ENCODE results near the gene SCD.
A peak's percentile ranks its signal among the peaks of the same experiment; 100 is the strongest.

The SCD gene

DNA sequence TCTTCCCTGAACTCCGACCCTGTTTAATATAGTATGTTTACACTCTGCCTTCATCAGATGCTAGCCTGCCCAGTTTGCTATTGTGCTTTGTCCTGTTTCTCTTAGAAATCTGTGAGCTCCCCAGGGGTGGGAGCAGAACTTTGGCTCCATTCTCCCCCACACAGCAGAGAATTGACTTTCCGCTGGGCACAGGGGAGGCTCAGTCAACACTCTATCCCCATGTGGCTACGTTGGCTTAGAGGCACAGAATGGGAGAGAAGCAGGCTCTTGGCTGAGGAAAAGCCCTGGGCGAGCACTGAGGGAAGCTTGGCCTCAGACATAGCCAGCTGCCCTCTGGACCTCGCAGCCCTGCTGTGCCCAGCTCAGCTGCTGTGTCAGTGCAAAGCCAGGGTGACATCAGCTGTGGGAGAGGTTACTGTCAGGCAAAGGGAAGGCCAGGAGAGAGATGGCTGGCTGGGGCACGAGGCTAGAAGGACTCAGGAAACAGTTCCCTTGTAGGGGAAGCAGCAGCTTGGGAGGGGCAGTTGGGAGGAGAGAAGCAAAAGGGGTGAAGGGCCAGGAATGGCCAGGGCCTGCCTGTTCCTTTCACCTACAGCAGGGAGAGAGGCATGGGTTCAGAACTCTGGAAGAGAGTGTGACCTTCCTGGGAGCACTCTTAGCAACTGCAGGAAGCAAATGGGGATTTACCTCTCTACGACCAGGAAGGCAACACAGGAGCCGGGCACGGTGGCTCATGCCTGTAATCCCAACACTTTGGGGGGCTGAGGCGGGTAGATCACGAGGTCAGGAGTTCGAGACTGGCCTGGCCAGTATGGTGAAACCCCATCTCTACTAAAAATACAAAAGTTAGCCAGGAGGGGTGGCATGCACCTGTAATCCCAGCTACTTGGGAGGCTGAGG lies 5.8 kb upstream of the SCD start:
- DNase-seq (ENCODE audit: low read depth in 2 of 2), result no peak

- DNase-seq (ENCODE audit: low read depth in 2 of 2), result peak in 1 of 2 experiments; percentile 21
These were observed 4.9 kb upstream of the SCD start for GRCh38 chr10:100341953-100342626.

GRCh38 chr10:100342627-100342972 lies 4.4 kb upstream of the SCD start:
- no peak for DNase-seq (ENCODE audit: low read depth in 2 of 2)

GRCh38 chr10:100344241-100344788 lies 2.7 kb upstream of the SCD start:
- no peak for DNase-seq (ENCODE audit: low read depth in 2 of 2)

DNA sequence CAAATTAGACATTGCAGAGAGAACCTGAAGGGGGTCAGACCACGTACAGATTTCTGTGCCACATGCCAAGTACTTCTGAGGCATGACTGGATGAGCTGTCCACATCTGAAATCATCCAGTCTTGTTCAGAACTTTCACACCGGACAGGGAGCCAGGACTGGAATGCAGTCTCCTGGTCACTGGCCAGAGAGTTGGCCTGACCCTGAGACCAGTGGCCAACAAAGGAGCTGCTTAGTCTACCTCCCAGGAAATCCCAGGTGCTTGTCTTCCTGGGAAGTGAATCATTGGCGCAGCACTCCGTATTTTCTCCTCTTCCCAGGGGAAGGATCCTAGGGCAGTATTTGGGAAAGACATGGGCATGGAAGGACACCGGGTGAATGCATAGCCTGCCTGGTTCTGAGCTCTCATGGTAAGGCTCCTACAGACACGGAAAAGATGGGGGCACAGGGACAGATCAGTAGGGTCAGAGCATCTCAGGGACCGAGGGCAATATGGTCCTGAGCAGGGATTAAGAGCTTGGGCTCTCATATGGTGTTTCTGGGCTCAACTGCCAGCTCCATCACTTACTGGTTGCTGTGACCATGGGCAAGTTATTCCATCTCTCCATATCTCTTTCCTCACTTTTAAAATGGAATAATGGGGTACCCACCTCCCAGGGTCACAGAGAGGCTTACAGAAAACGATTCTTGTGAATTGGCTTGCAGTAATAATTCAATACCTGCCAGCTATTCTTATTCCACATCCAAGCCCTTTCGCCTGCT lies 1.3 kb upstream of the SCD start:
- DNase-seq (ENCODE audit: low read depth in 2 of 2), result no peak

- peak; percentile 21 to 39 for DNase-seq (ENCODE audit: low read depth in 2 of 2)
These were observed 675 bp upstream of the SCD start for GRCh38 chr10:100346351-100346764.

GRCh38 chr10:100347568-100348195 lies 649 bp downstream of the SCD start:
- no peak for DNase-seq (ENCODE audit: low read depth in 2 of 2)

GRCh38 chr10:100348389-100348927 lies 1.4 kb downstream of the SCD start:
- DNase-seq (ENCODE audit: low read depth in 2 of 2), result no peak

DNA sequence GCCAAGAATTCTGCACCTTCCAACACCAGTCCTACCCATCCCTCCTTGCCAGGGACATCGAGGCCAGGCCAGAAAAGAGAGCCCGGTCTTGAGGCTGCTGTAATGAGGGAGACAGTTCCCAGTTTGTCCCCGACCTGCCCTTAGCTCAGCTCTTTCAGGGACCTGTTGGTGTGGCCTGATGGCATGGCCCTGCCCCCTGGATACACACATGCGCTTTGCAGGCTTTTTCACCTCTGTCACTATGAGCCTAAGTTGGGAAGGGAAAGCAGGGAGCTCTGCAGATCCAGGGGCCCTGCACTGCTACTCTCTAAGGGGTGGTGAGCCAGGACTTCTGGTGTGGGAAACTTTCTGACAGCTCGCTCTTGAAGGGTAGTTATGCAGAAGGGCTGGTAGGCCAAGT lies 2.1 kb downstream of the SCD start:
- no peak for DNase-seq (ENCODE audit: low read depth in 2 of 2)

DNA sequence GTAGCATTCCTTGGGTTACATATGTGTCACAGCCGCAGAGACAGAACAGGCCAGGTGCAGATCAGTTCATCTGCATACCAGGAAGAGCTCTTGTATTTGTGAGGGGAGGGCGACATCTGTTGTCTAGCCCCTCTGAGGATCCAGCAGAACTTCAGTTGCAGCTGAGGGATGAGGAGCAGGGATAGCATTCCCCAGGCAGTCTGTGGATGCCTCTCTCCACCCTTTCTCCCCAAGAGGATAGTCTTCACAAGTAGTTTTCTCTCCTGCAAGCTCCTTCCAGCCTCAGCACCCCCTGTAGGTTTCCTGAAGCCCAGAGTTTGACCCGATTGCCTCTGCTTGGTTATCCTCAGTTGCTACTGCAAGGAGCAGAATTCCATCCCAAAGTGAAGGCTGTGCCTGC lies 2.6 kb downstream of the SCD start:
- no peak for DNase-seq (ENCODE audit: low read depth in 2 of 2)

DNA sequence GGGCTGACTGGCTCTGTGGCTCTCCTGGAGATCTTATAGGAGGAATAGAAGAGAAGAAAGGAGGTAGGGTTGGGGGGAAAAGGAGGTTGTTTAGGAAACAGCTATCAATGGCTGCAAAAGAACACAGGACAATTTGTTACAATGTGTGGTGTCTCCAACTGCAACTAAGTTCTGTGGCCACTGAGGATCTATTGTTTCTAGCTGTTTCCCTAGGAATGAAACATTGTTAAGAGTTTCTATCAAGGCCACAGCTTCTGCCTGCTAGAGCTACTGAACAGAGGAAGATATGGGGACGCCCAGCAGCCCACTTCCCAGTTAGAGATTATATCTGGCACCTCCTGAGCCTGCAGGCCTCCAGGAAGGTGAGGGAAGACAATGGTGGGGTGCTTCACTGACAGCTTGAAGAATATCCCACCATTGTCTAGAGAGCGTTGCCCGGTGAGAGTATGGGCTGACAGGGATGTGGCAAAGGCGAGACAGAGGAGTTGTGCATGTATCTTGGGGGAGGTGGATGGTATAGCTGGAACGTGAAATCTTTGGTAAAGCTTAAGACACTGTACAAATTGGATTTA lies 4.0 kb downstream of the SCD start:
- DNase-seq (ENCODE audit: low read depth in 2 of 2), result no peak

- no peak for DNase-seq (ENCODE audit: low read depth in 2 of 2)
These were observed 6.9 kb downstream of the SCD start for GRCh38 chr10:100353770-100354485.

GRCh38 chr10:100355086-100355485 lies 8.1 kb downstream of the SCD start:
- DNase-seq (ENCODE audit: low read depth in 2 of 2), result no peak

GRCh38 chr10:100356067-100357017 lies 9.3 kb downstream of the SCD start:
- DNase-seq (ENCODE audit: low read depth in 2 of 2), result no peak

DNA sequence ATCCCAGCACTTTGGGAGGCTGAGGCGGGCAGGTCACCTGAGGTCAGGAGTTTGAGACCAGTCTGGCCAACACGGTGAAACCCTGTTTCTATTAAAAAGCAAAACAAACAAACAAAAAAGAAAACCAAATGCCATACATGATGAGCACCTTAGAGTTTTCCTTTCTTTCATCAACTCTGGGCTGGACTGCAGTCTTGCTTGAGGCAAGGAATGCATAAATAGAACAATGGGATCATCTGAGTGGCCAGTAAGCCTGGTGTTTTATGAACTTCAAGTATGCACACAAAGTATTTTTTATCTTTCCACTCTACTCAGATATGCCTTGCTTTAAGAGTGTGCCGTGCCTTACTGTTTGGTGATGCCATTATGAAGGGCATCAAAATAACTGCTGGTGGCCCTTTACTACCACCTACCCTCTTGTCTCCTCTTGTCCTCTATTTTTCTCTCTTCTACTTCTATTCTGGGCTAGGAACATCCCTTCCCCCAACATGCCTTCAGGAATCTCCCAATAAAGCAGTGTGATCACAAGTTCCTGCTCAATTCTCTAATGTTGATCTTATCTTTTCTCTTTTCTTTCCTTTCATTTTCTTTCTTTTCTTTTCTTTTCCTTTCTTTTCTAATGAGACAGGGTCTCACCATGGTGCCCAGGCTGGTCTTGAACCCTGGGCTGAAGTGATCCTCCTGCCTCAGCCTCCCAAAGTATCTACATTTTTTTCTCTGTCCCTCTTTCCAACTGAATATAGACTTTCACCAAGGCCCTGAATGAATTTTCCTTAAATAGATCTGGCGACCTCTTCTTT lies 10.2 kb downstream of the SCD start:
- DNase-seq (ENCODE audit: low read depth in 2 of 2), result no peak

DNA sequence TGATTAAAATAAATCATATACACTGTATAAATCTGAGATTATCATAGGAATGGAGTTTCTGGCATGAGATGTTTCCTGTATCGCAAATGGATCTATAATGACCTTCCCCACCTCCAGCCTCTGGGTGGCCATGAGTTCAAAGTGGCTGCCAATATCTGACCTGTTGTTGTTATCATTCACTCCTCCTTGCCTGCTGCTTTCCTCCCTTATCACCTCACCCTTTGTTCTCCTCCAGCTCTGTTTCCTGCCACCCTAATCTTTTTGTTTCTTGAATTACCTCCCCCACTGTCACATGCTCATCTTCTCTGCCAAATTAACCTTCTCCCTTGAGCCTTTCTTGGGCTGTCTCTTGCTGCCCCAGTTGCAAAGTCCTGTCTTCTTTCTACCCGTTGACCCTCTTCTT lies 12.0 kb downstream of the SCD start:
- DNase-seq (ENCODE audit: low read depth in 2 of 2), result no peak

- no peak for DNase-seq (ENCODE audit: low read depth in 2 of 2)
These were observed 12.6 kb downstream of the SCD start for GRCh38 chr10:100359529-100360150.

DNA sequence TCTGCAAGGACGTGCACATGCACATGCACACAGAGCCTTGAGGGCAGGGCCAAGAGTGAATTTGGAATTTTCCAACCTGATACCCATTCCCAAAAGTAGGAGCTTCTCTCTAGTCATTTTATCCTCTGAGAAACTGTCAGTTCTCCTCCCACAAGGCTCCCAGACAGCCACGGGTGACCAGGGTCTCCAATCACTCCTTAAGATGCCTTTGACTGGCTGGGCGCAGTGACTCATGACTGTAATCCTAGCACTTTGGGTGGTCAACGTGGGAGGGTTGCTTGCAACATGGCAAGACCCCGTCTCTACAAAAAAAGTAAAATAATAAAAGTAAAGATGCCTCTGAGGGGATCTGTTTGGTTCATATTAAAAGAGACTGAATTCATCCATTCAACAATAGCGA lies 13.2 kb downstream of the SCD start:
- no peak for DNase-seq (ENCODE audit: low read depth in 2 of 2)
